Progenitor cell of endocrine pancreas (in vitro differentiated cells): ENCODE results near the gene AXIN1. TPM values are rescaled to one million over a fixed set of nuclear protein-coding genes. Genes with fewer than 3 reads are reported as not detected.
A peak's percentile ranks its signal among the peaks of the same experiment; 100 is the strongest.

ENCODE experiments used
- DNase-seq: peaks from one replicate; pipeline ENCODE4 v3.0.0; 2021; ENCODE audit warnings: low spot score; ENCODE audit not compliant: unreplicated experiment
- H3K27ac Mint-ChIP-seq: 2 replicates; pipeline ENCODE4 v1.8.0; 2021; ENCODE audit warnings: mild to moderate bottlenecking, moderate library complexity, mixed read lengths
- H3K27me3 Mint-ChIP-seq: 2 replicates; pipeline ENCODE4 v1.8.0; 2021; ENCODE audit warnings: mixed read lengths
- H3K36me3 Mint-ChIP-seq: 2 replicates; pipeline ENCODE4 v1.8.0; 2022; ENCODE audit warnings: mixed read lengths; ENCODE audit not compliant: insufficient read depth
- H3K4me1 Mint-ChIP-seq: 2 replicates; pipeline ENCODE4 v1.8.0; 2021; ENCODE audit warnings: low read depth, mixed read lengths
- H3K4me3 Mint-ChIP-seq: 2 replicates; pipeline ENCODE4 v1.8.0; 2021; ENCODE audit warnings: low read depth, mild to moderate bottlenecking, moderate library complexity, mixed read lengths
- H3K9me3 Mint-ChIP-seq: 2 replicates; pipeline ENCODE4 v1.8.0; 2021; ENCODE audit warnings: low read depth, mixed read lengths
- total RNA-seq: library from RNA; stranded (reverse); gene quantifications from 2 replicates; pipeline ENCODE4 v1.2.1, GENCODE V29; 2021
- TF ChIP-seq, protein P1 (sequence below): fragments of 200-600 bp; sonication (generic); IDR thresholded peaks from one replicate; pipeline ENCODE4 v1.5.0; 2021; ENCODE audit warnings: antibody characterized with exemption, mild to moderate bottlenecking; ENCODE audit not compliant: unreplicated experiment

The AXIN1 gene
- total RNA-seq, 1 donor from 2014 or later, result 34.4 TPM

DNA sequence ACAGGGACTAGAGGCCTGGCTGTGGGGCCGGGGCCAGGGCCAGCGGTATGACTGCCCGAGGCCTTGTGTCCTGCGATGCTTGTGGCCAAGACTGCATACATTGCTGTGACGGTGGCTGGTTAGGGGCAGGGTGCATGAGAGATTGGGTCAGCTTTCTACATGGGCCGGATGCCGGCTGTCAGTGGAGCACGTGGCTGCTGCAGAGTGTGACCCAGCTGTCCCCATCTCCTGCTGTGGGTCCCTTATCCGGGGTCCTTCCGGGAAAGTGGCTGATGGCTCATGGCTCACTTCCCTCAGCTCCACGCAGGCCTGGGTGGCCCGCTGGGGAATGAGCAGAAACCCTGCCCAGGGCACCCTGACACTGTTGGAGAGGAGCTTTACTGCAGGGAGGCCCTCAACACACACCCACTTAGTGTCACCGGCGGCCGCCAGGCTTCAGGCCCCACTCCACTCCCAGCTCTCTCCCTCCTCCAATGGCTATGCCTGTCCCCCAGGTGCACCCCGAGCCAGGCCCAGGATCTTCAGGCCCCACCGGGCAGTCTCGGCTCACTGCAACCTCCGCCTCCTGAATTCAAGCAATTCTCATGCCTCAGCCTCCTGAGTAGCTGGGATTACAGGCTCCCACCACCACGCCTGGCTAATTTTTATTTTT is 76.0 kb downstream of the AXIN1 start:
- Mint-ChIP-seq H3K9me3 (no peaks in the 10 kb centered on the region), H3K4me3 (peak overlapping the region; percentile 67), H3K27me3 (peaks cover 32% of the 10 kb centered on the region), H3K27ac (no peak overlapping the region), H3K36me3 (no peaks in the 10 kb centered on the region), H3K4me1 (peaks cover 2% of the 10 kb centered on the region)
- no peak for DNase-seq
- TF ChIP-seq, protein P1, sequence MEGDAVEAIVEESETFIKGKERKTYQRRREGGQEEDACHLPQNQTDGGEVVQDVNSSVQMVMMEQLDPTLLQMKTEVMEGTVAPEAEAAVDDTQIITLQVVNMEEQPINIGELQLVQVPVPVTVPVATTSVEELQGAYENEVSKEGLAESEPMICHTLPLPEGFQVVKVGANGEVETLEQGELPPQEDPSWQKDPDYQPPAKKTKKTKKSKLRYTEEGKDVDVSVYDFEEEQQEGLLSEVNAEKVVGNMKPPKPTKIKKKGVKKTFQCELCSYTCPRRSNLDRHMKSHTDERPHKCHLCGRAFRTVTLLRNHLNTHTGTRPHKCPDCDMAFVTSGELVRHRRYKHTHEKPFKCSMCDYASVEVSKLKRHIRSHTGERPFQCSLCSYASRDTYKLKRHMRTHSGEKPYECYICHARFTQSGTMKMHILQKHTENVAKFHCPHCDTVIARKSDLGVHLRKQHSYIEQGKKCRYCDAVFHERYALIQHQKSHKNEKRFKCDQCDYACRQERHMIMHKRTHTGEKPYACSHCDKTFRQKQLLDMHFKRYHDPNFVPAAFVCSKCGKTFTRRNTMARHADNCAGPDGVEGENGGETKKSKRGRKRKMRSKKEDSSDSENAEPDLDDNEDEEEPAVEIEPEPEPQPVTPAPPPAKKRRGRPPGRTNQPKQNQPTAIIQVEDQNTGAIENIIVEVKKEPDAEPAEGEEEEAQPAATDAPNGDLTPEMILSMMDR, result no peak

DNA sequence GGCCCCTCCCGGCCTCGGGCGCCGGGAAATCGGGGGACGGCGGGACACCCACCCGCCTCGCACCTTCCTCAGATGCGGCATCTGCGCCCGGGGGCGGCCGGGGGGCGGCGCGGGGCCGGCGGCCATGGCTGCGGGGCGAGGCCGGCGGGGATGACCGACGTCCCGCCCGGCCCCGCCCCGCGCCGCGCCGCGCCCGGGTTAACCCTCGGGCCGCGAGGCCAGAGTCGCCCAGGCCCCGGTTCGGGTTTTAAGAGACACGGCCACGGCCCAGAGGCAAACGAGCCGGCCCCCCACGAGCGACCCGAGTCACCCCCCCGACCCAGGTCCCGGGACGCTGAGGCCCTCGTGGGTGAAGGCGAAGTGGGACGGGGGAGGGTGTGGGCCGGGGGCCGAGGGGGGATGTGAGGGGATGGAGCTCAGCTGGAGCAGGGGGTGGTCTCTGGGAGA is 76.7 kb downstream of the AXIN1 start, which contains the start of gene RGS11:
TSS of gene RGS11 (minus strand) at position 159 of the 447 bp plus-strand sequence. CDS start at position 126, 33 bp downstream.
- DNase-seq, result no peak
- H3K27ac Mint-ChIP-seq, result no peak within 1 kb of the TSS
- no peaks in the 10 kb centered on the region for H3K36me3 Mint-ChIP-seq
- TF ChIP-seq, protein P1, result no peak
- peak within 1 kb of the TSS; percentile 67 for H3K4me3 Mint-ChIP-seq
- H3K4me1 Mint-ChIP-seq, result peaks cover 2% of the 10 kb centered on the region
- H3K27me3 Mint-ChIP-seq, result peaks cover 32% of the 10 kb centered on the region
- no peaks in the 10 kb centered on the region for H3K9me3 Mint-ChIP-seq

DNA sequence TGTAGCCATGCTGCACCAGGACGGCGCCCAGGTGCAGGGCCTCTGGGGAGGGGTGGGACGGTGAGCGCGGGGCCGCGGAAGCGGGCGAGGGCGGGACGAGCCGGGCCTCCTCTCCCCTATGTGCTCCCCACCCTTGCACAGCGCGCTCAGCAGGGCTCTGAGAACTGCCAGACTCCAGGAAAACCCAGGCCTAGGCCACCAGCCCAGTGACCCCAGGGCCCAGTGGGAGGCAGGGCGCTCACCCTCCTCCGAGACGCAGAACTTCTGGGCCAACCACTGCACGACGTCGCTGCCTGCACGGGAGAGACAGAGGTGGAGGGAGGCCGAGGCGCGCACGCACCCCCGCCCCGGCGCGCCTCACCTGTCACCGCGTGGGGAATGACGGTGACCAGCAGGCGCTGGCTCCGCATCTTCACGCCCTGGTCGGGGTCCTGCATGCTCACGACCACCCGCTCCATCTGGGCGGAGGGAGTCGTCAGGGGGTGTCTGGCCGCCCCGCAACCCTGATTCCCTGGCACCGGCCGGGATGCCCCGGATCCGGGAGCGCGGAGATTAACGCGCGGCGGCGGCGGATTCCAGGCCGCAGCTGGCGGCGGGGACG is 77.4 kb downstream of the AXIN1 start:
- Mint-ChIP-seq H3K36me3 (no peaks in the 10 kb centered on the region), H3K27me3 (peaks cover 32% of the 10 kb centered on the region)
- TF ChIP-seq, protein P1, result no peak

DNA sequence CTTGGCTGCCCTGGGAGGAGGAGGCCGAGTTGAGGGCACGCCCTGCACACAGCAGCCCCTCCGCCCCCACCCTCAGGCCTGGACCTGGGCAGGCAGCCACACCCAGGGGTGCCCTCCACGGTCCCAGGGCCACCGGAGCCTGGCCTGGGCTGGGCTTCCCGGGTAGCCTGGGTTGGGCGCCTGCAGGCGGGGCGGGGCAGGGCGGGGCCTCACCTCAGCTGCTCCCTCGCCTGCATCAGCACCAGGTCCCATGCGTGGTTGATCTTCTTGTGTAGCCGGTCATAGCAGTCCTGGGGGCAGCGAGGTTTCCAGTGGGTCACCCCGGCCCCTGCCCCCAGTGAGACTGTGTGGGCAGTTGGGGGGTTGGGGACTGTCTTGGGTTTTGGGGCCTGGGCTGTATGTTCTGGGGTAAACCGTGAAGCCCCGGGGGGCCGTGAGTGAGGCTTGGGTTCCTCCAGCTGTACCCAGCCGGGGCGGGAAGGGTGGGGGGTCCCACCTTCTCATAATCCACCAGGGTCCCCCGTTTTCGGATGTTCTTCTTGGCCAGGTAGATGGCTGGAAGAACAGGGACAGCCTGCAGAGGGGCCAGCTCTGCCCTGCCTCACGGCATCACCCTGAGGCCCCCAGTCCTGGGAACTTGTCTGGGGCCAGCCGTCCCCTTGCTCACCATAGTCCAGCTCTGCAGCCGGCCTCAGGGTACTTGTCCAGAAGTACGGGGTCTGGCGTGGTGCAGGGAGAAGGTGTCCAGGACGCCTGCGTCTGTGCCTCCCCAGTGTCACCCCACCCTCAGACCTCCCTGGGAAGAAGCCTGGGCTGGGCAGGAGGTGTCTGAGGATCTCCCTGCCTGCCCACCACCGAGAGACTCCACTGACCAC is 78.7 kb downstream of the AXIN1 start:
- Mint-ChIP-seq H3K27ac (no peak overlapping the region), H3K36me3 (no peaks in the 10 kb centered on the region), H3K27me3 (peaks cover 26% of the 10 kb centered on the region), H3K9me3 (no peaks in the 10 kb centered on the region), H3K4me1 (peaks cover 2% of the 10 kb centered on the region), H3K4me3 (no peak overlapping the region)
- no peak for DNase-seq
- TF ChIP-seq, protein P1, result no peak

More for the DNA sequence above, 77.4 kb downstream of the AXIN1 start:
- DNase-seq, result no peak
- Mint-ChIP-seq H3K4me1 (peaks cover 2% of the 10 kb centered on the region), H3K27ac (no peak overlapping the region), H3K4me3 (peak overlapping the region; percentile 64), H3K9me3 (no peaks in the 10 kb centered on the region)
